ENCODE data around the gene VWC2.
"Not testable (repeated sequence)": the region's sequence is repeated elsewhere in the genome, so short reads cannot be mapped to it uniquely, and the experiment has no call there.

The VWC2 gene

DNA sequence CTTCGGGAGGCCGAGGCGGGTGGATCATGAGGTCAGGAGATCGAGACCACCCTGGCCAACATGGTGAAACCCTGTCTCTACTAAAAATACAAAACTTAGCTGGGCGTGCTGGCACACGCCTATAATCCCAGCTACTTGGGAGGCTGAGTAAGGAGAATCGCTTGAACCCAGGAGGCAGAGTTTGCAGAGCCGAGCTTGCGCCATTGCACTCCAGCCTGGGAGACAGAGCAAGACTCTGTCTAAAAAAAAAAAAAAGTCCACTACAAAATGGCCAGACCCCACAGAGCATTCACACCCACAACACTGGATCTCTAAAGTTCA, 78.1 kb downstream of the VWC2 start:
- DNase-seq (ENCODE audit: low read depth in 2 of 2) = not testable (repeated sequence)

- DNase-seq (ENCODE audit: low read depth in 2 of 2) = no peak
Measured at GRCh38 chr7:49852619-49853462, 79.4 kb downstream of the VWC2 start.

GRCh38 chr7:49855281-49855980, 82.0 kb downstream of the VWC2 start:
- no peak for DNase-seq (ENCODE audit: low read depth in 2 of 2)

DNA sequence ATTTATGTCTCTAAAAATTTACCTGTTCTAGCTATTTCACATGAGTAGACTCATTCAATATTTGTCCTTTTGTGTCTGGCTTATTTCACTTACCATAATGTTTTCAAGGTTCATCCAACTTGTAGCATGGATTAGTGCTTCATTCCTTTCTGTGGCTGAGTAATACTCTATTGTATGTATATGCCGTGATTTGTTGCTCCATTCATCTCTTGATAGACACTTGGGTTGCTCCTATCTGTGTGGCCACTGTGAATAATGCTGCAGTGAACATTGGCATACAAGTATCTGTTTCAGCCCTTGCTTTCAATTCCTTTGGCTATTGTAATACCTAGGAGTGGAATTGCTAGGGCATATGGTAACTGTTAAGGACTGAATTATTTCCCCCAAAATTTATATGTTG, 86.9 kb downstream of the VWC2 start:
- DNase-seq (ENCODE audit: low read depth in 2 of 2) = no peak

GRCh38 chr7:49866076-49866735, 92.8 kb downstream of the VWC2 start:
- DNase-seq (ENCODE audit: low read depth in 2 of 2) = no peak

DNA sequence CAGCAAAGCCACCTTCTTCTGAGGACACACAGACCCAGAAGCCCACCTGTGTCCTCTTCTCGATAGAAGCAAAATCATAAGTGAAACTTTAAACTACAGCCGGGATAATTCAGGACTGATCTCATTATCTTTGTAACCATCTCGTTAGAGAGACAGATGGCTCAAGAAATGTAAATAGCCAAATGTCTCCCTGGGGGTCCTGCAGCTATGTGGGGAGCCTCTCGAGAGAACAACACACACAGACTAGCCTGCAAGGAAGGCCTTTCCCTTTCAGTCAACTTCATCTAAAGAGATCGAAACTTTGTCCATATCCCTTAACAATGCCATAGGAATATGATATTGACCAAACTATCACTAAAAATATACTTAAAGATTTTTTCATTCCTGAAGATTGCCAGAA, 93.5 kb downstream of the VWC2 start:
- DNase-seq (ENCODE audit: low read depth in 2 of 2) = no peak

GRCh38 chr7:49873420-49873819, 100.0 kb downstream of the VWC2 start:
- no peak for DNase-seq (ENCODE audit: low read depth in 2 of 2)

DNA sequence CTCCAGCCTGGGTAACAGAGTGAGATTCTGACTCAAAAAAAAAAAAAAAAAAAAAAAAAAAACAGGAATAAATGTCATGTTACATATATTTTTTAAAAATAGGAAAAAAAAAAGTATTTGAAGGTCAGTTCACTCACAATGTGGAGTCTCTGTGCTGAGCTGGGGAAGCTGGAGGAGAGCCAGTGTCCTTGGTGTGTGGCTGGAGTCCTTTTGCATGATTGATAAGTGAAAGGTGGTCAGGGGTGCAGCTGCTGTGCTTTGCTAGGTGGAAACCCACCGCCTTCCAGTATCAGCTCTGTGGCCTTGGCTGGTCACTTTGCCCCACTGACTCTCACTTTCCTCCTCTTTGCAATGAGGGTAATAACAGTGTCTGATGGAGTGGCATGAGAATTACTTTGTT, 101.9 kb downstream of the VWC2 start:
- DNase-seq (ENCODE audit: low read depth in 2 of 2) = no peak

GRCh38 chr7:49876202-49876601, 102.8 kb downstream of the VWC2 start:
- no peak for DNase-seq (ENCODE audit: low read depth in 2 of 2)

- DNase-seq (ENCODE audit: low read depth in 2 of 2) = no peak
Measured at GRCh38 chr7:49878089-49878488, 104.7 kb downstream of the VWC2 start.

- DNase-seq (ENCODE audit: low read depth in 2 of 2) = no peak
Measured at GRCh38 chr7:49878627-49879026, 105.2 kb downstream of the VWC2 start.

DNA sequence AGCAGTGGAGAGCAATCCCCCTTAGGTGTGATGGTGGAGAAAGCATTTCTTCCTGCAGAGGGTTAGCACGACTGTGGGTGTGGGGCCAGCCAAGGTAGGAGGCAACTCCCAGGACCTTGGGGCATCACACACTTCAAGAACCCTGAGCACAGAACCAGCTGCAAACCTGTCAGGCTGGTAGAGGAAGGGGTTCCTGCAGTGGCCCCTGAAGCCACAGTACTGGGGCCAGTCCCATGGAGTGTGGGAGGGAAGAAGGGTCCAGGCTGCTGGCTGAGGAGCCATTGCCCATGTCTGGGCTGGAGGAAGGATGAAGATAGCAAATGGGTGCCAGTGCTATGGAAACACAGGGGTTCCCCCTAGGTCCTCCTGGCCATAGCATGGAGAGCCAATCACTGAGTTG, 110.5 kb downstream of the VWC2 start:
- no peak for DNase-seq (ENCODE audit: low read depth in 2 of 2)

DNA sequence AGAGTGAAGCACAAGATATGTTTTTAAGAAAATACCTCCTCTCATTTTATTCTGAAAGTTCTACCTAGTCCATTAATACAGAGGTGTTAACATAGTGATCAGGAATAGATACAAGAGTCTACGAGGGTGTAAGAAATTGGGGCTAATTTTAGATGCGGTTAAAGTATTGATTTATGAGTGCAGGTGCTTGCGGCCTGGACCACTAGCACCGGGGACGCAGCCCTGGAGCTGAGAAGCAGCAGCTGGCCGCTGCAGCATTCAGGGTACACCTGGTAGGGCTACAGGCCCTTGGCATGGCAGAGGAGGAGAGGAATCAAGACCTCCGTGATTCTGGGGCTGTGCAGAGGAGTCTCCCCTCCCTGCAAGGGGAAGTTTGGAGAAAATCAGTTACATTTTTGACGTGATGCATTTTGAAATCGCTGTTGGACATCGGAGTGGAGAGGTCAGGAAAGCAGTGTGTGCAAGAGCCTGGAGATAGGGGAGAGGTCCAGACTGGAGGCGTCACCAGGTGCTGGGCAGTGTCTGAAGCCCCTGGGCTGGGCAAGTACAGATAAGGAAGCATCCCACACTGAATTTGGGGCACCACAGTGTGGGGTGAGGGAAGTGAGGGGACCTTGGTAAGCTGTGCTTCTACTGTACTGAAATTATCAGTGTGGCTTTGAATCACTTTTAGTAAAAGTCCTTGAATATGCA, 112.3 kb downstream of the VWC2 start:
- no peak for DNase-seq (ENCODE audit: low read depth in 2 of 2)

GRCh38 chr7:49892481-49892880, 119.0 kb downstream of the VWC2 start:
- DNase-seq (ENCODE audit: low read depth in 2 of 2) = no peak

DNA sequence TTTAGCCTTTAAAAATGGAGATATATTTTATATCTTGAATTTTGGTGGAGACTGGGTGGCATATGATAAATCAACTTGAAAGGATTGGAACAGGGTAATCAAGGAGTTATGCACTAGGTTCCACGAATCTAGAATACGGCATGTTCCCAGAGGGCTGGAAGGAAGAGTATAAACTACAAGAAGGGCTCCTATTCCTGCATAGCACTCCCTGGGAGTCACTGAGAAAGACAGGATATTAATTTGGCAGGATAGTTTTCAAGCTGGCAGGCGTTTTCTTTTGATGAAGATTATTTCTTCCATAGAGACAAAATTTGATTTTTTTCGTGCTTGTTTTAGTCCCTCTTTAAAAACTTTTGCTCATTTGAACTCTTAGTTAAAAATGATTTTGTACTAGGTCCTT, 119.7 kb downstream of the VWC2 start:
- DNase-seq (ENCODE audit: low read depth in 2 of 2) = no peak

GRCh38 chr7:49894543-49894942, 121.1 kb downstream of the VWC2 start:
- DNase-seq (ENCODE audit: low read depth in 2 of 2) = no peak

DNA sequence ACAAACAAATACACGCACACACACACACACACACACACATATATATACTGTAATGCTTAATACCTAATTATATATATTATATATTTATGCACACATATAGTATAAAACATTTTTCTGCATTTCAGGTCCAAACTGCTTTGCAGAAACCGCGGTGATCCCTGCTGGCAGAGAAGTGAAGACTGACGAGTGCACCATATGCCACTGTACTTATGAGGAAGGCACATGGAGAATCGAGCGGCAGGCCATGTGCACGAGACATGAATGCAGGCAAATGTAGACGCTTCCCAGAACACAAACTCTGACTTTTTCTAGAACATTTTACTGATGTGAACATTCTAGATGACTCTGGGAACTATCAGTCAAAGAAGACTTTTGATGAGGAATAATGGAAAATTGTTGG, 138.5 kb downstream of the VWC2 start:
- DNase-seq (ENCODE audit: low read depth in 2 of 2) = no peak

- DNase-seq (ENCODE audit: low read depth in 2 of 2) = no peak
Measured at GRCh38 chr7:49926720-49927119, 153.3 kb downstream of the VWC2 start.

GRCh38 chr7:49927631-49928030, 154.2 kb downstream of the VWC2 start:
- DNase-seq (ENCODE audit: low read depth in 2 of 2) = no peak

DNA sequence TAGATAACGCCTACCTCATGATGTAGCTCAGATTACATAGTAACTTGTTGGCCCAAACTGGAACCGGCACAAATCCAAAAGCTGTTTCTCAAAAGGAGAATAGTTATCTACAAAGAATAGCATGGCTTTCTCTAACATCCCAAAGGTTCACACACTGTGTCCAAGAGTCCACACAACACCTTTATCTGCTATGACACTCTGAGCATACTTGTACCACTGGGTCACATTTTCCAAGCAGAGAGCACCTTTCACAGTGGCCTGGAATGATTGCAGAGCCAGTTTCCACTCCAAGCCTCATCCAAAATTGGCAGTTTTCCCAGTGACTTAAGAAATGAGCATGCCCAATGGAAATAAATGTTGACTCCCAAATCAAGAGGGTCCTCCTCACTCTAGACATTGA, 155.3 kb downstream of the VWC2 start:
- DNase-seq (ENCODE audit: low read depth in 2 of 2) = no peak

DNA sequence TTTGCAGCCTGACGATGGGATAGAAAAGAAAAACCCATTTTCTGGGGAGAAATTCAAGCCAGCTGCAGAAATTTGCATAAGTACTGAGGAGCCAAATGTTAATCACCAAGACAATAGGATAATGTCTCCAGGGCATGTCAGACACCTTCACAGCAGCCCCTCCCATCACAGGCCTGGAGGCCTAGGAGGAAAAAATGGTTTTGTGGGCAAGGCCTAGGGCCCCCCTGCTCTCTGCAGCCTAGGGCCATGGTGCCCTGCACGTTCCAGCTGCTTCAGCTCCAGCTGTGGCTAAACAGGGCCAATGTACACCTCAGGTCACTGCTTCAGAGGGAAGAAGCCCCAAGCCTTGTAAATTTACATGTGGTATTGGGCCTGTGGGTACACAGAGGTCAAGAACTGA, 158.2 kb downstream of the VWC2 start:
- no peak for DNase-seq (ENCODE audit: low read depth in 2 of 2)

GRCh38 chr7:49937608-49938007, 164.2 kb downstream of the VWC2 start:
- DNase-seq (ENCODE audit: low read depth in 2 of 2) = no peak

All from stimulated activated CD4-positive, alpha-beta T cell treated with anti-CD3 and anti-CD28 coated beads, Interleukin-1b, Interleukin-23, amount 100 ng/mL, for 1 hour (primary cell).